Measurements from ENCODE around the gene CCL16.
A peak's percentile ranks its signal among the peaks of the same experiment; 100 is the strongest.

CCL16 gene

GRCh38 chr17:35973333-35974260 is 7.7 kb downstream of the CCL16 start:
- no peak for DNase-seq (ENCODE audit: low spot score)
- TF ChIP-seq CTCF (IDR thresholded peaks at IDR 0.05), result no peak
- H3K4me3 ChIP-seq, result no peak overlapping the region
- H3K27ac ChIP-seq, result no peak overlapping the region

- no peak for TF ChIP-seq CTCF (IDR thresholded peaks at IDR 0.05)
- Histone ChIP-seq H3K27ac (no peak overlapping the region), H3K4me3 (no peak overlapping the region)
- DNase-seq (ENCODE audit: low spot score), result no peak
Observed at GRCh38 chr17:35972945-35973332, 8.4 kb downstream of the CCL16 start.

DNA sequence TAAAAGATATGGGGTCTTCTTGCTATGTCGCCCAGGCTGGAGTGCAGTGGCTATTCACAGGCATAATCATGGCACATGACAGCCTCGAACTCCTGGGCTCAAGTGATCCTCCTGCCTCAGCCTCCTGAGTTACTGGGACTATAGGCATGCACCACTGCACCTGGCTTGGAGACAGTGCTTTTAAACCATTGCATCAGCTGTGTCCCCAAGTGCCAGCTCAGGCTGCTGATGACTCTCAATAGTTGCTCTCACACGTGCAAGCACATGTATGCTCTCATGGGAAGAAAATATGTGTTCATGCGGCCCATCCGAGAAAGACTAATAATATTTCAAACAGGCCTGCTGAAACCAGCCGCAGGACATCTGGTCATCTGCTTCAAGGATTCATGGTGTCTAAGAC is 8.8 kb downstream of the CCL16 start:
- Histone ChIP-seq H3K27ac (no peak overlapping the region), H3K4me3 (no peak overlapping the region)
- DNase-seq (ENCODE audit: low spot score), result no peak
- TF ChIP-seq CTCF (IDR thresholded peaks at IDR 0.05), result no peak

GRCh38 chr17:35972066-35972465 is 9.2 kb downstream of the CCL16 start:
- TF ChIP-seq CTCF (IDR thresholded peaks at IDR 0.05), result no peak
- DNase-seq (ENCODE audit: low spot score), result no peak
- Histone ChIP-seq H3K4me3 (no peak overlapping the region), H3K27ac (no peak overlapping the region)

DNA sequence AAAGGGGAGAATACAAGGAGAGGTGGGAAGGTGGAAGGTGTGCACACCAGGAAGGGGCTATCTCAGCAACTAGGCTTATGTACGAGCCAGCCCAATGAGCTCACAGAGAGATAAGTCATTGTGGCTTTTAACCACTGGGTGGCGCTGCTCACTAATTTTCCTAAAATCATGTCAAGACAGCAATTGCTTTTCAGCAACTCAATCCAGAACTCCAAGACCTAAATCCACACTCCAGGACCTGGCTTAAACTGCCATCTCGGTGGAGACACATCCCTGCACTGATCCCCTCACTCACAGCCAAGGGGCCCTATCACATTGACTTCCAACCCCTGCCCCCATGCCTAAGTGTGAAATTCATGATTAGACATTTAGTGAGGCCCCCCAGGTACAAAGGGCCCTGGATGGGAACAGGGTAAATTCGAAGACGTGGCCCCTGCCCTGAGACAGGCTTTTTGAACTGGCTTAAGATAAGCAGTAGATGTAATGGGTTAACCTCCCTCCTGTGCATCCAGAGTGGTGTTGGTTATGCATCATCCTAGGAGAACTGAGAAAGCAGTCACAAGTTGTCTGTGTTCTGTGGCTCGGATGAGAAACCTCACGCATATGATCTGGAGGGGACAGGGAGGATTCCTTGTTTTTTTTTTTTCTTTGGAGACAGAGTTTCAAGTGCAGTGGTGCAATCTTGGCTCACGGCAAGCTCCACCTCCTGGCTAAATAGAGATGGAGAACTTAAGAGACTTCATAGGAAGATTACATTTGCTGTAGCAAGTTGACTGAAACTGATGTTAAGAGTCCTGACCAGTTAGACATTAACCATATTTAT is 11.5 kb downstream of the CCL16 start:
- Histone ChIP-seq H3K4me3 (no peak overlapping the region), H3K27ac (no peak overlapping the region)
- no peak for DNase-seq (ENCODE audit: low spot score)
- peak; percentile 44 for TF ChIP-seq CTCF (IDR thresholded peaks at IDR 0.05)

GRCh38 chr17:35968520-35969054 is 12.7 kb downstream of the CCL16 start:
- DNase-seq (ENCODE audit: low spot score), result no peak
- Histone ChIP-seq H3K27ac (no peak overlapping the region), H3K4me3 (no peak overlapping the region)
- no peak for TF ChIP-seq CTCF (IDR thresholded peaks at IDR 0.05)
